Head of caudate nucleus (tissue), 42 donors: ENCODE results near the gene MRI1.
"Not testable (repeated sequence)": the region's sequence is repeated elsewhere in the genome, so short reads cannot be mapped to it uniquely, and the experiment has no call there.

Experiments
- DNase-seq, 42 donors: peaks; one replicate each; pipeline versions ENCODE4 v3.0.0 to v3.0.0-alpha.2; 2020 to 2021; ENCODE audit warnings: mixed read lengths in 7 of 42
- intact Hi-C: fragments of 100-400 bp; cut with DNase I; formaldehyde crosslinking; loops from one replicate; pipeline ENCODE4 v1.15.0; 2022

The MRI1 gene

DNA sequence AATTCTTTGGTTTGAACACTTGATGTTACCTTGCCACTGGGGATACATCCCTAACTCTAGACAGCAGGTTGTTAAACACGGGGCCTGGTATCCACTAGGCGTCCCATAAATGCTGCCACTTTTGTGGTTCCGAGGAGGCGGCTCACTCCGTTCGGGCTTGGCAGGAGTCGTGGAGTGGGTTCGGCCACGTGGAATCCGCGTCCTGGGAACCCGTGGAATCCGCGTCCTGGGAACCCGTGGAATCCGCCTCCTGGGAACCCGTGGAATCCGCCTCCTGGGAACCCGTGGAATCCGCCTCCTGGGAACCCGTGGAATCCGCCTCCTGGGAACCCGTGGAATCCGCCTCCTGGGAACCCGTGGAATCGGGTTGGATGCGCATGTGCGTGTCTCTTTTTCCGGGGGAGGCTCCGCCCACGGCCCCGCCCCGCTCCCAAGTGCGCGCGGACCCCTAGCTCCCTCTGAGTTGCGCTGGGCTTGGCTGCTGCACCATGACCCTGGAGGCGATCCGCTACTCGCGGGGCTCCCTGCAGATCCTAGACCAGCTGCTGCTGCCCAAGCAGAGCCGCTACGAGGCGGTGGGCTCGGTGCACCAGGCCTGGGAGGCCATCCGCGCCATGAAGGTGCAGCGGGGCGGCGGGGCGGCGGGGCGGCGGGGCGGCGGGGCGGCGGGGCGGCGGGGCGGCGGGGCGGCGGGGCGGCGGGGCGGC lies at the start of gene MRI1:
Gene MRI1 (plus strand): TSS at position 422 of the 707 bp plus-strand sequence. CDS start 67 bp downstream, at position 489.
- intact Hi-C loops, result no loop called here

DNA sequence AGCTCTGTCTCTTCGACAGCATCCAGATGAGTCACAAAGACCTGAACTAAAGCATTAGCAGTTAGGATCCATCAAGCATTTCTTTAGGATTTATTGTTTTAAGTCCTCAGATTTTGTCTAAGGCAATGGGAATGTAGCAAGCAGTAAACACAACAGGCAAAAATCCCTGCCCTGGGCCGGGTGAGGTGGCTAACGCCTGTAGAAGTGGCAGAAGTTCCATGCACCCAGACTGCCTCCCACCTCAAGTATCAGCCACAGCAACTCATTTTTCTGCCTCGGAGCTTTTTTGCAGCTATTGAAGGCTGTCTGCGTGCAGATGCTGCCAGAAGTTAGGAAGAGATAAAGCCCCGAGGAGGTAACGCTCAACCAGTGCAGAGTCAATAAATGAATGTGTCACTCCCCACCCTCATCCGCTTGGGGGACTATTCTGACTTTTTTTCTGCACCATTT lies 47.1 kb upstream of the MRI1 start:
- intact Hi-C loops, result loop anchor here (5.0 kb wide), 1 partner anchor 120 kb away; no protein-coding TSS in a partner anchor
- DNase-seq, result peak in 2 of 42 donors; percentile 11 to 17

More for the DNA sequence above, at the start of gene MRI1:
- peak; percentile 78 to 95 (median 87) for DNase-seq

DNA sequence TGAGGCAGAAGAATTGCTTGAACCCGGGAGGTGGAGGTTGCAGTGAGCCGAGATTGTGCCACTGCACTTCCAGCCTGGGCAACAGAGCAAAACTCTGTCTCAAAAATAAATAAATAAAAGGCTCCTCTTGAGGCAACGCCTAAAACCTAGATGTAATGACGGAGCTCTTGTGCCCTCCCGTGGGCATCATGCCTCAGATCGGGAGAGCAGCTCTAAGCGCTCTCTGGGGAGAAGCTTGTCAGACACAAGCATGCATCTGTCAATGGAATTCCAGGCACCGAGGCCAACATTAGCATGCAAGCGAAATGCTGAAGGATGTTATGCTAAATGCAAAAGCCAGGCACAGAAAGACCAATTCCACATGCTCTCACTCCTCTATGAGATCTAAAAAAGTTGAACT lies 45.6 kb upstream of the MRI1 start:
- peak; percentile 42 to 90 (median 75) for DNase-seq
- intact Hi-C loops, result loop anchor here (5.0 kb wide), 1 partner anchor 121 kb away; no protein-coding TSS in a partner anchor

DNA sequence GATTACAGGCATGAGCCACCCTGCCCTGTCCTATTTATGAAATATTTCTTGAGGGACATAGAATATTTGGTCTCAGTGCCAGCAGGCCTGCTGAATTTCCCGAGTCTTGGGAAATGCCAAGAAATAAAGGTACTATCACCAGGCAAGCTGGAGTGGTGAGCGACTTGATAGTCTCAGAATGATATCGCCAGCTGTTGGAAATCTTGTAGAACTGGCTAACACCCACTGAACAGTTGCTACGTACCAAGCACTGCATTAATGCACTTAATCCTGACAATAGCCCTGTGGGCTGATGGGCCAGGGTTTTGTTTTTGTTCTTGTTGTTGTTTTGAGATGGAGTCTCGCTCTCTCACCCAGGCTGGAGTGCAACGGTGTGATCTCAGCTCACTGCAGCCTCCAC lies 42.2 kb upstream of the MRI1 start:
- DNase-seq, result no peak
- intact Hi-C loops, result no loop called here

DNA sequence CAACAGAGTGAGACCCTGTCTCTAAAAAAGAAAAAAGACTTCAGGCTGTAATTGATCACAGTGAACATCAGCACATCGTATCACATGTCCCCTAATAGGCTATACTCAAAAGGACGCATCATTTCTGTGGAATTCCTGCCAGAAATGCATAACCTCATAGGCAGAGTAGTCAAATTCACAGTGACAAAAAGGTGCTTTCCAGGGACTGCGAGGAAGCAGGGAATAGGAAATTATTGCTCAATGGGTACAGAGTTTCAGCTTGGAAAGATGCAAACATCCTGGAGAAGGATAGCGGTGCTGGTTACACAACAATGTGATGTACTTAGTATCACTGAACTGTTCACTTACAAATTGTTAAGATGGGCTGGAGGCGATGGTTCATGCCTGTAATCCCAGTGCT lies 41.1 kb upstream of the MRI1 start:
- intact Hi-C loops, result no loop called here
- no peak for DNase-seq

DNA sequence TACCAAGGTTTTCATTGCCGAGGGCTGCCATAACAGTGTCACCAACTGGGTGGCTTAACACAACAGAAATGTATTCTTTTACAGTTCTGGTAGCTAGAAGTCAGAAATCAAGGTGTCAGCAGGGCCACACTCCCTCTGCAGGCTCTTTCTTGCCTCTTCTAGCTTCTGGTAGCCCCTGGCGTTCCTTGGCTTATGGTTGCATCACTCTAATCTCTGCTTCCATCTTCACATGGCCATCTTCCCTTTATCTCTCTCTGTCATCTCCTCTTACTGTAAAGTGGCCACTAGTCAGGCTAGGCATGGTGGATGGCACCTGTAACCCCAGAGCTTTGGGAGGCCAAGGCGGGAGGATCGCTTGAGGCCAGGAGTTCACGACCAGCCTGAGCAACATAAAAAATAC lies 38.0 kb upstream of the MRI1 start:
- no peak for DNase-seq
- intact Hi-C loops, result no loop called here

DNA sequence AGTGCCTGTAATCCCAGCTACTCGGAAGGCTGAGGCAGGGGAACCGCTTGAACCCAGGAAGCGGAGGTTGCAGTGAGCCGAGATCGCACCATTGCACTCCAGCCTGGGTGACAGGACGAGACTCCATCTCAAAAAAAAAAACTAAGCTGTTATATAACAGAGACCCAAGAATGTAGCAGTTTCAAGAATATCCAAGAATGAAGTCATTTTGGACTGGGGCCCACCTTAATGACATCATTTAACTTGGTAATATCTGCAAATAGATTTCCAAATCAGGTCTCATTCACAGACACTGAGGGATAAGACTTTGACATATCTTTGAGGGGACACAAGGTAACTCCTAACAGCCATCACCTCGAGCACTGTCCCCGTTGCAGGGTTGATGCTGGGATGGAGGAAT lies 36.5 kb upstream of the MRI1 start:
- intact Hi-C loops, result no loop called here
- DNase-seq, result no peak

DNA sequence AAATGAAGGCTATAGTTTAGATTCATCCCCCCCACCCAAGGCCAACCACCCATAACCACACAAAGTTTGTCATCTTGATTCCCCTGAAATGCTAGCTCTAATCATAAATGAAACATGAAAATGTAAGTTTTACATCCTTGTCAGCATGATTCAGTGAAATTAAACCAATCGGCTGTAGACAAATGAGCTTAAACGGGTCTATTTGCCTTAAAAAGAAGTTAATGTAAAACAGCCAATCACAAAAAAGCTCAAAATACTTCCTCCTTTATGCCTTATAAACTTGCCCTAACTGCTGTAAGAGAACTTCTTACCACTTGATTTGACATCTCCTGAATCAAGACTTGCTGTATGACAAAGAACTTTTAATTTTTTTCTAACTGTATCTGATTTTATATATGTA lies 34.5 kb upstream of the MRI1 start:
- intact Hi-C loops, result no loop called here
- no peak for DNase-seq

DNA sequence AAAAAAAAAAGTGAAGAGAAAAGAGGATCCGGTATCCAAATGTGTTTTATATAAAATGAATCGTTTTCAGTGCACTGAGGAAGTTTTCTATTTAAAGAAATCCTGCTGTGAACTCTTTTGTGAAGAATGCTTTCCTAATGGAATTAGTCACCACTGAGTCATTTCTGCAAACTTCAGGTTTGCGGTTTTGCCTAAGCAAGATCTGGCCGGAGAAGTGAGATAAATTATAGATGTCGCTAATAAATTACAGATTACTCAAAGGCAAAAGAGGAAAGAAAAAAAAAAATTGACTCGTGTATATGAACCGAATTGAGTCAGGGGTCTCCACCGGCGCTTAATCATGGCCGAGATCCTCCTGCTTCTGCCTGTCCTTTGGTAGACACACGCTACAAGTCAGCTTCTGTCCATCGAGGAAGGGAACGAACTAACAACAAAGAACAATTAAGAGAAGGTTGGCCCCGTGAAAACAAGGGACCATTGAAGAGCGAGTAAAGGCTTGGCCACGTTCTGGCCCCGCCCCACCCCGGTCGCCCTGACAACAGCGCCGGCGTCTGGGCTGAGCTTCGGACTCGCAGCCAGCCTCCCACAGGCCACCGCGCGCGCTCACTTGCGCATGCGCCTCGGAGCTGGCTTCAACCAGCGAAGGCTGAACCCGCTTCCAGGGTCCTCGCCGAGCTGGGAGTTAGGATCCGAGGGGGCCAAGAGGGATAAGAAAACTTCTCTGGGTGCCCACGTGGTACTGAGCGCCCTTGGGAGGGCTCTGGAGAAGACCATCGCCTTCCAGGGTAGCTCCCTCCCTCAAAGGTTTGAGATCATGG lies 33.0 kb upstream of the MRI1 start:
- intact Hi-C loops, result no loop called here
- DNase-seq, result peak; percentile 93 to 100 (median 98)

DNA sequence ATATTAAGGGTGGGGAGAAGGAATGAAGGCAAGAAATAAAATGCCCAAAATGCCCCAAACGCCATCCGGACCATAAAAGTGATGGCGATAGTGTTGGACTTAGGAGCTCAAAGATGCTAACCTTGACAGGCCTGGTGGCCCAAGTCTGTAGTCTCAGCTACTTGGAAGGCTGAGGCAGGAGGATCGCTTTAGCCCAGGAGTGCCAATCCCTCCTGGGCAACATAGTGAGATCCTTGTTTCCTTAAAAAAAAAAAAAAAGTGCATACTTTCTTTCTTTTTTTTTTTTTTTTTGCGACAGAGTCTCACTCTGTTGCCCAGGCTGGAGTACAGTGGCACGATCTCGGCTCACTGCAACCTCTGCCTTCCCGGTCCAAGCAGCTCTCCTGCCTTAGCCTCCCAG lies 32.0 kb upstream of the MRI1 start:
- no peak for DNase-seq
- intact Hi-C loops, result no loop called here

DNA sequence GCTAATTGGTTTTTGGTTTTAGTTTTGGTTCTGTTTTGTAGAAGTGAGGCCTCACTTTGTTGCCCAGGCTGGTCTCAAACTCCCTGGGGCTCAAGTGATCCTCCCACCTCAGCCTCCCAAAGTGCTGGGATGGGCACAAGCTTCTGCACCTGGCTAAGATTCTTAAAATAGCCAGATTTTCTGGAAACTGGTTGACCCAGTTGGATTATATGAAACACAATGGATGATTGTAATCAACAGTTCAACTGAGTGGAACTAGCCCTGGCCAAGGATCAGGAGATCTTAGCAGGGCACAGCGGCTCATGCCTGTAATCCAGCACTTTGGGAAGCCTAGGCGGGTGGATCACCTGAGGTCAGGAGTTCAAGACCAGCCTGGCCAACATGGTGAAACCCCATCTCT lies 29.6 kb upstream of the MRI1 start:
- intact Hi-C loops, result no loop called here
- DNase-seq, result no peak

DNA sequence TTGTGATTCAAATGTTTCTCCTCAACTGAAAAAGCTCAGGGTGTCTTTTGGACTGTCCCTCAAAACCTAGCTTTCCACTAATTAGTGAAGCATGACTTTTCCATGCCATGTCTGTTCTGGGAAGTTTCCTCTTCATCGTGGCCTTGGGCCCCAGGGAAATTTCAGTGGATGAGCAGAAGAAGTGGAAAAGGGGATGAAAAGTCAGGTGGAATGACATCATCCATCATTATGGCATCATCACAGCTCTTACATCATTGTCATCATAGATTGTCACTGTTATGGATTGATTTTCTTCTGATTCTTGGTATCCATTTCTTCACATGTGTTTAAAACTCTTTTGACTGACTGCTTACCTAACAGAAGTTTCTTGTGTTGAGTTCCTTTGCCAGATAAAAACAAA lies 26.2 kb upstream of the MRI1 start:
- intact Hi-C loops, result no loop called here
- no peak for DNase-seq

DNA sequence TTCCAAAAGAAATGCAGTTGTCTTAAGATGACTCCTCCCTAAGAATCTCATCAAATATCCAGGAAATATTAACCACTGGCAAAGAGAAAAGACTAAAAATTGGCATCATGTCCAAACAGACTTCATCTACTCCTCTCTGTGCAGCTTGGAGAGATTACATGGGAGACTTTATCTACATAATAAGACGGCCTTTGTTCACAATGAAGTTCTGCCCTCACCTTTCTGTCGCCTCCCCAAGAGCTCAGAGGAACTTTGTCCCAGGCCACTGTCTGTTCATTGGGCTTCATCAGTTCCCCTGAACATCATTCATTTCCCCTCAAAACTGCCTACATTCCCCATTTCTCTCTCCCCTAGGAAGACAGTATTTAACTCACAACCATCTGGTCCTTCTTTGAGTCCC lies 22.4 kb upstream of the MRI1 start:
- DNase-seq, result no peak
- intact Hi-C loops, result no loop called here

DNA sequence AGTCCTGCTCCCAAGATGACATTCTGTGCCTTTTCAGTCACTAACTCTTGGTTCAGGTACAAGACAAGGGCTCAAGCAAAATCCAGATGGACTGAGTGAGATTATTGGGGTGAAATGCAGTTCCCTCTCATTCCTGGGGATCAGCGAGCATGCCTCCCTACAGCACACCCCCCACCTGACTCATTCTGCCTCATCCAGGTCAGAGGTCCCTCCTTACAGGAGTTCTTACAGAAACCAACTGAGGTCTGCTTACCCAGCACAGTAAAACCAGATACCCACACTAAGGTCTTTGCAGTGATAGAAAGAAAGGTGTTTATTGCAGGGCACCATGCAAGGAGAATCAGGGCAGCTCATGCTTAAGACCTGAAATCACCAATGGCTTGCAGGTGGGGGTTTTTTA lies 21.6 kb upstream of the MRI1 start:
- intact Hi-C loops, result no loop called here
- DNase-seq, result no peak

DNA sequence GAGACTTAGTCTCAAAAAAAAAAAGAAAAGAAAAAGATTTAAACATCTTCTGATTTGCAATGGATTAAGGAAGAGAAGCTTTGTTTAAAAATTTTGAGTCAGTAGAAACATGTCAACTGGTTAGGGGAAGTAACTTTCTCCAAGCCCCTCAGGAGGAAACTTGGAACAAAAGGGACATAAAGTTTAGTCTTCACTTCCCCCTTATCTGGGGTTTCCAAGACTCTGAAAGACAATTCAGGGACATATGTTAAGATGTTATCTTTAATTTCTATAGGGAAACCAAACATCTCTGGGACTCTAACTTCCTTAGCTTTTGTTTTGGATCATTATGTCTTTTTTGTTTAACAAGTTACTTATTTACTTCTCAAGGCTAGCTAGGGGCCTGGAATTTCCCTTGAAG lies 20.1 kb upstream of the MRI1 start:
- intact Hi-C loops, result no loop called here
- no peak for DNase-seq

DNA sequence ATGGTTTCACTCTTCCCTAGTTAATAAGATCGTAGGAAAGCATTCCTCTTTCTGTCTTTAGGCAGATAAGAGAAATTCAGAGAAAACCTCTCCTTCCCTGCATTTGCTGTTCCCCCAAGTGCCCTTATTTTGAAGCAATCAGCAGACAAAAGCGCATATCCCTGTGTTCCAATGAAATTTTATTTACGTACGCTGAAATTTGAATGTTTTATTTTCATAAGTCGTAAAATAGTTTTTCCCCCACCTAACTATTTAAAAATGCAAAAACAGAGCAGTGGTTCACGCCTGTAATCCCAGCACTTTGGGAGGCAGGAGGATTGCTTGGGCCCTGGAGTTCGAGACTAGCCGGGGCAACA lies 17.2 kb upstream of the MRI1 start:
- DNase-seq, result no peak
- intact Hi-C loops, result no loop called here

DNA sequence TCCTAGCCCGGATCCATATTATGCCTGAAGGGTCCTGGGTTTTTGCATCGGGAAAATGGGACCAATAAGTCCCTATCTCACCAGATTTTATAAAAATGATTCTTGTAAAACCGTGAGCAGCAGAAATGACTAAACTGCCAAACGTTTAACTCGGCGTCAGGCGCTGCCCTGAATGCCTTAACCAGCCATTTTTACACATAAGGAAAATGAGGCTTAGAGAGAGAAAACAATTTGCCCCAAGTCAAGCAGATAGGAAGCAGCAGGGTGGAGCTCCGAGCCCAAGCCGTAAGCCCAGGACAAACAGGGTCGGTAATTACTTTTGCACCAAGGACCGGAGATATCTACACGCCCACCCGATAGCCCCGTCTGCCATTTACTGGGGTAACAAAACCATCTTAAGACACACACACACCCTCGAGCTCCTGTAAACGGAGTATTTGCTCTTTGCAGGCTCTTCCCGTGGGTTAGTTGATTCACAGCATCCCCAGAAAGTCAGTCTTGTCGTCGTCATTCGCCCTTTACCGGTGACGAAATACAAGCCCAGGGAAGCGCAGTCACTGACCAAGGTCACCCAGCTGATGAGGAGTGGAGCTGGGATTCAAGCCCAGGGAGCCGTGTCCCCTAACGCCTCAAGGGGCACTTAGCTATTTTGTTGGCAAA lies 16.0 kb upstream of the MRI1 start:
- DNase-seq, result peak in 1 of 42 donors; percentile 7
- intact Hi-C loops, result no loop called here

DNA sequence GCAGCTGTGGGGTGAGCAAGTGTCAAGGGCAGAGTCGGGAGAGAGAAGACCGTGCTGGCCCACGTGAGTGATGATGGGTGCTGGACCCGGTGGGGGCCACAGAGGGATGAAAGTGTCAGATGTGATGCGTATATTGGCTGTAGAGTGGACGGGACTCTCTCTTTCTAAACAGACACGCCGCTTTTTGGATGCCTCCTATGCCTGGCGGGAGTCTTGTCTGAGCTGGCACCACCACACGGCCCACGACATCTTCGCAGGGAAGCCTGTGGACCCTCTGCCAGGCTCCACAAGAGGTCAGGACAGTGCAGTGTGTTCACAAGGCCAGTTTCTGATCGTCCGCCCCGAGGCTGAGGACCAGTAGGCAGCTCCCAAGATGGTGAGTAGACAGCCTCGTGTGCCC lies 12.9 kb upstream of the MRI1 start:
- DNase-seq, result no peak
- intact Hi-C loops, result no loop called here

DNA sequence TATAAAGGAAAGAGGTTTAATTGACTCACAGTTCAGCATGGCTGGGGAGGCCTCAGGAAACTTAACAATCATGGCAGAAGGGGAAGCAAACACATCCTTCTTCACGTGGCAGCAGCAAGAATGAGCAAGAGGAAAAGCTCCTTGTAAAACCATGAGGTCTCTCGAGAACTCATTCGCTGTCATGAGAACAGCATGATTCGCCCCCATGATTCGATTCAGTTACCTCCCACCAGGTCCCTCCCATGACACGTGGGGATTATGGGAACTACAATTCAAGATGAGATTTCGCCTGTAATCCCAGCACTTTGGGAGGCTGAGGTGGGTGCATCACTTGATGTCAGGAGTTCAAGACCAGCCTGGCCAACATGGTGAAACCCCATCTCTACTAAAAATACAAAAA lies 10.7 kb upstream of the MRI1 start:
- intact Hi-C loops, result not testable (repeated sequence)
- peak in 13 of 42 donors; percentile 9 to 62 (median 41) for DNase-seq

DNA sequence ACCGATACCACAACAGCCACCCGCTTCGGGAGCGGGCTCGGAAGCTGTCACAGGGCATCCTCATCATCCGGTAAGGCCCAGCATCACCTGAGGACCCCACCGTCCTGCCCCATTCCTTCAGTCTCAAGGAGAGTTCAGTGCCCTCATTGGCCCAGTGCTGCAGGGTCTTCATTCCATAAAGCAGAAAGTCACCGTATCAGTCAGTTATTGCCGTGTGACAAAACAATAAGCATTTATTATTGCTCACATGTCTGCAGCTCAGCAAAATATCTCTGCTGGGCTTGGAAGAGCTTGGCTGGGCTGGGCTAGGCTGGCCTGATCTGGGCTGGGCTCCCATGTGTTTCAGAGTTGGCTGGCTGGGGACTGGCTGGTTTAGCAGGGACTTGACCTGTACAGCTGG lies 8.1 kb upstream of the MRI1 start:
- DNase-seq, result no peak
- intact Hi-C loops, result no loop called here
